GM18508 (cell line): ENCODE data around the gene USB1.
"Not testable (repeated sequence)": the region's sequence is repeated elsewhere in the genome, so short reads cannot be mapped to it uniquely, and the experiment has no call there.

Experiments
- ATAC-seq: cut with Tn5 transposase; IDR thresholded peaks from one replicate; pipeline ENCODE4 v1.9.1; 2021; ENCODE audit warnings: moderate number of reproducible peaks; ENCODE audit not compliant: insufficient read depth, unreplicated experiment

Gene USB1

GRCh38 chr16:57993897-57994296 is 7.3 kb upstream of the USB1 start:
- ATAC-seq, result no peak

DNA sequence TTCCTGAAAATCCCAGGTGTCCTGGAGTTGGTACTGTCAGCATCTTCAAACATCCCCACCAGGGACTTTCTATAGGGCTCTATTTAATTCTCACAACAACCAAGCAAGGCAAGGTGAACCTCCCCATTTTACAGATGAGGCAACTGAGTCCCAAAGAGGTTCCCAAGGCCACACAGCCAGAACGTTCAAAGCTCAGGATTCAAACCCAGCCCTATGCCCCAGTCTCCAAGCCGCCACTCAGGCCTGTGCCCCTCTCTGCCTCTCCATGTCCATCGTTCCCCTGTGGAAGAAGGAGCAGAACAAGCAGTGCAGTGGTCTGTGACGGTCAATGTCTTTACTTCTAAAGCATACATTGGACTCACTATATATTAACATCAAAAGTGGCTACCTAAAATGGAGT is 6.8 kb upstream of the USB1 start:
- no peak for ATAC-seq

DNA sequence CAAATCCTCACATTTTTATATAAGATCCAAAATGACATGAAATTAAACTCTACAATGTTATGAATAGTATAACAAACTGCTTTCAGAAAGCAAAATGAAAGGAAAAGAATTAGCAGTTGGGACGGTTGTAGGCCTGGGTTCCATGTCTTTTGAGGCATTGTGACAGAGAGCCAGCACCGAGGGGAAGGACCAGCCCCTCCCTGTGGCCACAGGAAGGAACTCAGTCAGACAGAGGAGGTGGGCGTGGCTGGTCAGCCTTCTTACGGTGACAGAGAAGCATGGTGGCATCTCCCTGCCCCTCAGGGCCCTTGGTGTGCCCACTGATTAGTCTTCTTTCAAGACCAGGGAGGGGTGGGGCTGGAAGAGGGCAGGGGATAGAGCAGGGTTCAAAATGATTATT is 6.4 kb upstream of the USB1 start:
- no peak for ATAC-seq

- ATAC-seq, result no peak
Observed at GRCh38 chr16:57995721-57996405, 5.3 kb upstream of the USB1 start.

GRCh38 chr16:57996406-57997175 is 4.6 kb upstream of the USB1 start:
- no peak for ATAC-seq

DNA sequence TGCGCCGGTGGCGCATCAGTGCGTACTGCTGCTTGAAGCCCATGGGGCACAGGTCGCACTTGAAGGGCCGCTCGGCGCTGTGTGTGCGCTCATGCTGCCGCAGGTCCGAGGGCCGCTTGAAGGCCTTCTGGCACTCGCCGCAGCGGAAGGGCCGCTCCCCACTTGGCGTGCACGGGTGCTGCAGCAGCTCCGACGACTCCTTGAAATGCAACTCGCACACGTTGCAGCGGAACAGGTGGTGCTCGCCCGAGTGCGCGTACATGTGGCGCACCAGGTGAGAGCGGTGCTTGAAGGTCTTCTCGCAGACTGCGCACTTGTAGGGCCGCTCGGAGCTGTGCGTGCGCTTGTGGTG is 4.1 kb upstream of the USB1 start:
- no peak for ATAC-seq

DNA sequence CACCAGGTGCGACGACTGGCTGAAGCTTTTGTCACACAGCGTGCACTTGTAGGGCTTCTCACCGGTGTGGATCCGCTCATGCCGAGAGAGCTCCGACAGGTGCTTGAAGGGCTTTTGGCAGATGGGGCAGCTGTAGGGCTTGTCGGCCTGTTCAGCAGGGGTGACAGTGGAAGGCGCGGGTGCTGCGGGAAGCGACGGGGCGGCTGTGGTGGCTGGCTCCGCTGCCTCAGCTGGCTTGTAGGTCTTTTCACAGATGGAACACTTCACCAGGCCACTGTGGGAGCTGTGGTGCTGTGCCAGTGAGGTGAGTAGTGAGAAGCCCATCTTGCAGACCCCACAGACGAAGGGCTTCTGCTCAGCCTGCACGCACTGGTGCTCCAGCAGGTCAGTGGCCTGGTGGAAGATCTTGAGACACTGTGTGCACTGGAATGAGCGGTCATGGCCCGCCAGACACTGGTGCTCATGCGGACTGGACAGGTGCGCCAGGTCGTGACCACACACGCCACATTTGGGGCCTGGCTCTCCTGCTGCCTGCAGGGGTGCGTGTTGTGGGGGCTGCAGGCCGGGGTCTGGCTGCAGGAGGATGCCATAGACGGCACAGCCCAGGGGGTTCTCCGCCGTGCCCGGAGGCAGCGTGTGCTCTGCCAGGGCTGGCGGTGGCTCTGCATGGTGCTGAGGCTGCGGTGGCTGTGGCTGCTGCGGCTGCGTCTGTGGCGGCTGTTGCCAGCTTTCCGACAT is 3.5 kb upstream of the USB1 start:
- ATAC-seq, result no peak

DNA sequence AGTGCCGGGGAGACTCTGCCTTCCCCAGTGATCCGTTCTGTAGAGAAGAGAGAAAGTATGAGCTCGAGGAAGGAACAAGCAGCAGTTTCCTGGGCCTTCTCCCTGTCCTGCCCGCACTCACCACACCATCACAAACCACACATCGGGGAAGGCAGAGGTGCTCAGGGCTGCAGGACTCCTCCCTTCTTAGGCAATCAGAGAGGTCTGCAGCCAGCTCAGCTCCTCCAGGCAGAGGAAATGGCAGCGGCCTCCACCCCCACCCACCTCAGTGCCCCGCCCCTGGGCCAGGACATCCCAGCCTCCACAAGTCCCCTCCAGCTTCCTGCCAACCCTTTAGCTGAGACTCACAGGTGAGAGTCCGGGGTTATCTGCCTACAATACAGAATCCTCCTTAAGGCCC is 2.7 kb upstream of the USB1 start:
- ATAC-seq, result no peak

GRCh38 chr16:57998992-57999365 is 2.2 kb upstream of the USB1 start:
- ATAC-seq, result no peak

- ATAC-seq, result no peak
Observed at GRCh38 chr16:57999366-57999970, 1.7 kb upstream of the USB1 start.

DNA sequence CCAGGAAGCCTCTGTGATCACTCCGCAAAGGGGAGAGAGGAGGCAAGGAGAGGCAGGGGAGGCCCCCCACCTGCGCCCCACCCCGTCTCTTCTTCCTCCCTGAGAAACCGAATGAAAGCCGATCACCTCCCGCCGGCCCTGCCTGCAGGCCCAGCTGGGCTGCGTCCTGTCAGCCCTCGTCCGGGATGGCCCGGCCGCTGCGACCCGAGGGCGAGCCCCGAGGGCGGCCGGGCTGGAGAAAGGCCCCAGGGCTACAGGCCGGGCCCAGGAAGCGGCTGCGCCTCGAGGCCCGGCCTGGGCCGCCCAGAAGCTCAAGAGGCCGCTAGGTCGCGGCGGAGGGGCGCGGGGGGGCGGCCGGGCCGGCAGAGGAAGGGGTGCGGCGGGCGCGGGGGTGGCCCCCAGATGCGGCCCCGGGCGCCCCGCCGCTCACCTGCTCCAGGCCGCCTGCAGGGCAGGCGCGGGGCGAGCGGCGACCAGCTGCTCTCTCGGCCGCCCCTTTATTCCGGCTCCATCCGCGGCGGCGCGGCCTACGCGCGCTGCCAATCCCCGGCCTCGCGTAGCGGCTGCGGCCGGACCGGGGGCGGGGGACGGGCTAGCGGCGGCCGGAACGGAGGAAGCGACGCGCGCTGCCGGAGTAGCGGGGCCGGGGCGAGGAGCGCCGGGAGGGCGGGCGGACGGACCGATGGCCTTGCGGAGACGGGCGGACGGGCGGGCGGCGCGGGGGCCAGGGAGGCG is 1.1 kb upstream of the USB1 start, which contains the start of gene ZNF319:
ZNF319 (minus strand) TSS at position 702 of the 735 bp plus-strand sequence. CDS start 2,407 bp downstream, outside the sequence.
- ATAC-seq, result no peak

DNA sequence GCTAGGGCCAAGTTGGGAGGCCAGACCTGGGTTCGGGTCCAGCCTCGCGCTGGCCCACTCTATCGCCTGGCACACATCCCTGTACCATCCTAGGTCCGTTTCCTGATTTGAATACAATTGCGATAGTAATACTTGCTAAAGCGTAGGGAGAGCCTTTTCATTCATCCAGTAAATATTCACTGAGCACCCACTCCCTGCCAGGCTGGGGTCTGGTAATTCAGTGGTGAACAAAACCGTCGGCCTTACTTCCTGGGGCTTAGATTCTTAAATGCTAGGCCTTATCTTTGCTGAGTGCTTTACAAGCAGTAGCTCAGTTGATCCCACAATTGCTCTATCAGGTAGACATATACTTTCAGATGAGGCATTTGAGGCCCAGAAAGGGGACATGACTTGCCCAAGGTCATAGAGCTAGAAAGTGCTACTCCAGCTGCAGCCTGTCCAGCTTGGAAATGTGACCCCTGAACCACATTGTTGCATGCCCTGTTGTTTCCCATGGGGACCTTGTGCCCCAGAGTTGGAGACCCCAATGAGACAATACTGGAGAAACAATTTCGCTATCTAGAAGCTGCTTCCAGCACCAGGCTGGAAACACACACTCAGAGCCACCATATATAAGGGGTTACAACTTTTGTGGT is 691 bp downstream of the USB1 start:
- no peak for ATAC-seq

- no peak for ATAC-seq
Observed at GRCh38 chr16:58002416-58002800, 1.2 kb downstream of the USB1 start.

DNA sequence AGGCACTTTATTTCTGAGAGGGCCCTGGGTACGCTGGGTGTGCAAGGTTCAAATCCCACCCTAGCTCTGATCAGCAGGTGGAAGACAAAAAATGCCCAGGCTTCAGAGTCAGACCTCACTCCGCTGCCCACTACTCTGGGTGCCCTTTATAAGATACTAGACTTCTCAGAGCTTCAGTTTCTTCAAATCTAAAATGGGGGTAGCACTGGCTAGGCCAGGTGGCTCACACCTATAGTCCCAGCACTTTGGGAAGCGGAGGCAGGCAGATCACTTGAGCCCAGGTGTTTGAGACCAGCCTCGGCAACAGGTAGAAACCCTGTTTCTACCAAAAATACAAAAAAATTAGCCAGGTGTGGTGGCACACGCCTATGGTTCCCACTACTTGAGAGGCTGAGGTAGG is 1.7 kb downstream of the USB1 start:
- no peak for ATAC-seq

DNA sequence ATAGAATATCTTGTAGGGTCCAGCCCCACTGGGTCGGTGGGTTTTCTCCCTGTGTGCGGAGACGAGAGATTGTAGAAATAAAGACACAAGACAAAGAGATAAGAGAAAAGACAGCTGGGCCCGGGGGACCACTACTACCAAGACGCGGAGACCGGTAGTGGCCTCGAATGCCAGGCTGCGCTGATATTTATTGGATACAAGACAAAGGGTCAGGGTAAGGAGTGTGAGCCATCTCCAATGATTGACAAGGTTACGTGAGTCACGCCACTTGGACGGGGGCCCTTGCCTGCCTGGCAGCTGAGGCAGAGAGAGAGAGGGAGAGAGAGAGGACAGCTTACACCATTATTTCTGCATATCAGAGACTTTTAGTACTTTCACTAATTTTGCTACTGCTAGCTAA is 3.5 kb downstream of the USB1 start:
- not testable (repeated sequence) for ATAC-seq

- no peak for ATAC-seq
Observed at GRCh38 chr16:58009856-58010416, 8.7 kb downstream of the USB1 start.

GRCh38 chr16:58010886-58011285 is 9.7 kb downstream of the USB1 start:
- no peak for ATAC-seq

GRCh38 chr16:58011652-58012051 is 10.4 kb downstream of the USB1 start:
- no peak for ATAC-seq

GRCh38 chr16:58012481-58012880 is 11.3 kb downstream of the USB1 start:
- ATAC-seq, result no peak
